Heart right ventricle (tissue), 16 donors: ENCODE results near the gene SRL. TPM values are rescaled to one million over a fixed set of nuclear protein-coding genes. Genes with fewer than 3 reads are reported as not detected.

Experiments
- ATAC-seq, 8 donors: fragments of 200-7000 bp; cut with Tn5 transposase; one replicate each; pipeline ENCODE4 v1.9.1; 2020; ENCODE audit warnings: mild to moderate bottlenecking in 8 of 8, moderate library complexity in 8 of 8, moderate number of reproducible peaks in 1 of 8
- DNase-seq, 2 donors: peaks; one replicate each; pipeline ENCODE4 v3.0.0-alpha.2; 2020
- H3K27ac ChIP-seq, 10 donors: fragments of 200-600 bp; sonication (generic) in 2 of 10; one replicate each; pipeline versions ENCODE4 v1.5.0 to v1.8.0; 2020 to 2022; ENCODE audit warnings: mild to moderate bottlenecking in 3 of 10
- H3K27me3 ChIP-seq, 7 donors: fragments of 200-600 bp; one replicate each; pipeline ENCODE4 v1.8.0; 2021 to 2022; ENCODE audit warnings: mild to moderate bottlenecking in 2 of 7
- H3K36me3 ChIP-seq, 9 donors: fragments of 200-600 bp; sonication (generic) in 1 of 9; one replicate each; pipeline versions ENCODE4 v1.5.0 to v1.8.0; 2020 to 2022; ENCODE audit warnings: mild to moderate bottlenecking in 2 of 9
- H3K4me1 ChIP-seq, 9 donors: fragments of 200-600 bp; sonication (generic) in 1 of 9; one replicate each; pipeline versions ENCODE4 v1.5.0 to v1.8.0; 2020 to 2022; ENCODE audit warnings: mild to moderate bottlenecking in 4 of 9
- H3K4me3 ChIP-seq, 10 donors: fragments of 200-600 bp; sonication (generic) in 2 of 10; one replicate each; pipeline versions ENCODE4 v1.5.0 to v1.8.0; 2020 to 2022; ENCODE audit warnings: mild to moderate bottlenecking in 7 of 10, moderate library complexity in 2 of 10
- H3K9me3 ChIP-seq, 11 donors: fragments of 200-600 bp in 10 of 11; sonication (generic) in 2 of 11; one replicate each; pipeline versions ENCODE4 v1.5.0 to v1.8.0; 2013 to 2022; ENCODE audit warnings: mild to moderate bottlenecking in 2 of 11, control low read depth in 1 of 11, moderate library complexity in 1 of 11
- CTCF ChIP-seq, 9 donors: fragments of 200-600 bp; sonication (generic) in 2 of 9; IDR thresholded peaks; one replicate each; pipeline versions ENCODE4 v1.5.0 to v1.8.0; 2021 to 2022; ENCODE audit warnings: antibody characterized with exemption in 9 of 9, mild to moderate bottlenecking in 5 of 9, moderate library complexity in 1 of 9
- WGBS, 2 donors: extraction: QIAGEN DNeasy Blood & Tissue Kit; methylation state at CpG; one replicate each; pipeline ENCODE4 v1.1.7; 2013; ENCODE audit warnings: inconsistent platforms in 1 of 2; 5-methylcytosine and 5-hydroxymethylcytosine counted together
- intact Hi-C, 10 donors: fragments of 100-400 bp; cut with DNase I; formaldehyde crosslinking; loops; one replicate each; pipeline versions ENCODE4 v1.11.1 to v1.14.2; 2022
- polyA plus RNA-seq, 2 donors: library from polyadenylated mRNA; stranded (reverse); fragments of 200-250 nt; gene quantifications; one replicate each; pipeline ENCODE4 v1.2.3, GENCODE V29; 2013
- total RNA-seq, 10 donors: library from RNA; stranded (reverse); fragmentation: NEBNext Ultra II Directional in 3 of 10; extraction: Animal tissue kit (Norgen Biotek cat#: 25700) in 3 of 10; gene quantifications; one replicate each; pipeline versions ENCODE4 v1.2.1 to v1.2.4, GENCODE V29; 2021 to 2023
- donor health status: Arrhythmogenic right ventricular cardiomyopathy.
- donor health status: ischemic (EF 13 %, LVEDD 7.1; RV severe dilation, severe dysfunction).
- donor health status: healthy with polysubstance abuse.
- donor health status: DM: no; HTN: yes; CAD: no.
- donor health status: DM: no; HTN: no; CAD: no.
- donor health status: ischemic (EF 25% LVEDD 6.9; RV normal size, moderate dysfunction).
- donor health status: ischemic (EF 25% LVEDD 5.7; RV mildly dilated, moderate dysfunction).
- donor health status: healthy.
- donor health status: DM: yes; HTN: yes; CAD: no.
- donor health status: Ischemic cardiomyopathy.
- donor health status: ischemic (EF 35%, LVEDD 5.7; RV mildly dilated, moderate dysfunction).
- donor health status: nonischemic (EF 11% LVEDD 7.7; RV severe dilation, severe dysfunction).
- donor health status: DM: yes; HTN: yes; CAD: no.
- donor health status: PGD.
- donor health status: ischemic (EF 29% LVEDD 5.4; RV normal size, mild dysfunction).
- donor health status: nonischemic (EF 23%, LVEDD 6.1; RV moderate dilation, normal function).

Gene SRL
- total and polyA plus RNA-seq, 12 donors = 161 to 587 (median 478) TPM

GRCh38 chr16:4182581-4183236 lies 59.2 kb downstream of the SRL start:
- peak overlapping the region; percentile 62 to 84 (median 72) for H3K4me3 ChIP-seq
- H3K27ac ChIP-seq = peak overlapping the region; percentile 79 to 100 (median 94)
- DNase-seq (no peak), ATAC-seq (peak in 1 of 8 donors; percentile 40)
- H3K4me1 ChIP-seq = peaks cover 3 to 20% (median 8%) of the 10 kb centered on the region in 9 donors
- no peak for TF ChIP-seq CTCF (IDR thresholded peaks at IDR 0.05)
- peaks cover 0 to 20% (median 0%) of the 10 kb centered on the region in 7 donors for H3K27me3 ChIP-seq
- H3K36me3 ChIP-seq = peaks cover 0 to 6% (median 0%) of the 10 kb centered on the region in 9 donors
- 90 to 93% methylated on average over 23 of the region's 23 CpGs for WGBS, 2 donors
- H3K9me3 ChIP-seq = peaks cover 0 to 3% (median 0%) of the 10 kb centered on the region in 11 donors
- intact Hi-C loops = loop anchor here in 6 of 10 donors (5.0 to 10.0 kb wide), 5 partner anchors 65 to 235 kb away; partner anchors contain the start of genes ADCY9 (in 4 of the 6) and CORO7 (in 1 of the 6)

- H3K9me3 ChIP-seq = peaks cover 0 to 3% (median 0%) of the 10 kb centered on the region in 11 donors
- DNase-seq (no peak), ATAC-seq (no peak)
- peaks cover 3 to 20% (median 8%) of the 10 kb centered on the region in 9 donors for H3K4me1 ChIP-seq
- WGBS, 2 donors = 83 to 84% methylated on average over 5 of the region's 5 CpGs
- H3K36me3 ChIP-seq = no peaks in the 10 kb centered on the region
- H3K4me3 ChIP-seq = no peak overlapping the region
- peaks cover 0 to 14% (median 0%) of the 10 kb centered on the region in 7 donors for H3K27me3 ChIP-seq
- no peak for TF ChIP-seq CTCF (IDR thresholded peaks at IDR 0.05)
- intact Hi-C loops = loop anchor here in 6 of 10 donors (5.0 to 10.0 kb wide), 5 partner anchors 63 to 237 kb away; partner anchors contain the start of genes ADCY9 (in 4 of the 6) and CORO7 (in 1 of the 6)
- no peak overlapping the region for H3K27ac ChIP-seq
These were observed 61.4 kb downstream of the SRL start for GRCh38 chr16:4180511-4180910.

GRCh38 chr16:4179763-4180260 lies 62.1 kb downstream of the SRL start:
- no peaks in the 10 kb centered on the region for H3K36me3 ChIP-seq
- whole genome bisulfite sequencing, 2 donors = 87 to 89% methylated on average over 8 of the region's 8 CpGs
- peaks cover 3 to 19% (median 8%) of the 10 kb centered on the region in 9 donors for H3K4me1 ChIP-seq
- ATAC-seq = no peak
- H3K4me3 ChIP-seq = no peak overlapping the region
- no peak for TF ChIP-seq CTCF (IDR thresholded peaks at IDR 0.05)
- H3K27ac ChIP-seq = no peak overlapping the region
- intact Hi-C loops = loop anchor here in 7 of 10 donors (5.0 to 10.0 kb wide), 6 partner anchors 55 to 237 kb away; partner anchors contain the start of genes ADCY9 (in 4 of the 7) and CORO7 (in 1 of the 7)
- peaks cover 0 to 3% (median 0%) of the 10 kb centered on the region in 11 donors for H3K9me3 ChIP-seq
- no peak for DNase-seq
- H3K27me3 ChIP-seq = peaks cover 0 to 14% (median 0%) of the 10 kb centered on the region in 7 donors

- 80 to 88% methylated on average over 5 of the region's 5 CpGs for WGBS, 2 donors
- TF ChIP-seq CTCF (IDR thresholded peaks at IDR 0.05) = no peak
- no peak overlapping the region for H3K4me3 ChIP-seq
- DNase-seq (peak in 1 of 2 donors; percentile 24), ATAC-seq (no peak)
- H3K36me3 ChIP-seq = no peaks in the 10 kb centered on the region
- H3K27ac ChIP-seq = no peak overlapping the region
- H3K27me3 ChIP-seq = peaks cover 0 to 14% (median 0%) of the 10 kb centered on the region in 7 donors
- intact Hi-C loops = loop anchor here in 1 of 10 donors (10.0 kb wide), 1 partner anchor 54 kb away; no protein-coding TSS in a partner anchor
- peaks cover 0 to 3% (median 0%) of the 10 kb centered on the region in 11 donors for H3K9me3 ChIP-seq
- H3K4me1 ChIP-seq = peaks cover 0 to 11% (median 1%) of the 10 kb centered on the region in 9 donors
These were observed 62.9 kb downstream of the SRL start for GRCh38 chr16:4179020-4179419.
